GM19351 (cell line): ENCODE data around the gene VWA2.

Source experiments
- ATAC-seq: cut with Tn5 transposase; IDR thresholded peaks from one replicate; pipeline ENCODE4 v1.9.1; 2021; ENCODE audit warnings: mild to moderate bottlenecking, moderate library complexity; ENCODE audit not compliant: unreplicated experiment

Gene VWA2

DNA sequence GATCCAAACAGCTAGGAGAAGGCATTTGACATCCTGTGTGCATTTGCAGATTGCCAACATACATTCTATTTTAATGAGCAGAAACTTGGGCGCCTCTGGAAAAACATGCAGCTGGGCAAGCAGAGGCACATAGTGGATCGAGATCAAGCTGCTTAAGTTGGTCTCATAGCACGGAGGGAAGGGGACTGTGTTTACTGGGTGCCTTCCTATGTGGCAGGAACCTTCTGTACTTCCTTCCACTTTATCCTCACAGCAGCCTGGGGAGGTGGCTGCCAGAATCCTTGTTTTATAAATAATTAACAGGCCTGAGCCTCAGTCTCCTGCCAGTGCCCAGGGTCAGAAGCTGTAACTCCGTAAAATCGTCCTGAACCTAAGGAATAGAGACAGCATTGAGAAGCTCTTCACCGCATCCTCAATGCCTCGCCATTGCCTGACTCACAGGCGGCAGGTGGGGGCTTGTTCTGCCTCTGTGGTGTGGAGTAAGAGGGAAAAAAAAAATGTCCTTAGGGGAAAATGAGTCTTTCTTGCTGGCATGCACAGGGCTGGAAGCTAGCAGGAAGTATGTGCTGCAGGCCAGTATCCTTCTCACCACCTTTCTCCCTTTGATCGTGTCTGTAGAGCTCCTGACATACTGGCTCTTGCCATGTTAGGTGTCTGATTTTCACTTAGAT lies 6.2 kb downstream of the VWA2 start:
- ATAC-seq = no peak

DNA sequence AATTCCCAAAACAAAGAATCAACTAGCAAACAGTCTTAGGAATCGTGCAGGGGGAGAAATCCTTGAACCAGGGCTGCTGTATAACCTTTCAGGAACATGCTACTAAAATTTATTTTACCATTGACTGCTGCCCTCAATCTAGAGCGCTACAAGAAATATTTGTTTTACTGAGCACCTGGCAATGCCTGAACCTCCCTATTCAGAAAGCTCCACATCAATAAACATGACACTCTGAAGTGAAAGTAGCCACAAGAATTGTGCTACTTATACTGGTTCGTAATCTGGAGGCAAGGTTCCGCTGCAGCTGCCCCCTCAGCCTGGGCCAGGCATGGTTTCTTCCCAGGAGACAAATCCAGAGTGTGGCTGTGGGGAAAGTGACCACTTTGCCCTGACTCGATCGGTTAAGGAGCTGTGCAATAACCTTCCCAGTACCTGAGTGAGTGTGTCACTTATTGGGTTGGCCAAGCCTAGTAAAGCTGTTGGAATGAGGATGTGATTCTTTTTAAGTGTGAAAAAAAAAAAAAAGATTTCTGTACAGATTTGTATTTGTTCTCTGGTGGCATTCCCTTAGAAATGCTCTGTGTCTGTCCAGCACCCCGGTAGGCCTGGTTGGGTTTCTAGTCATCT lies 7.7 kb downstream of the VWA2 start:
- no peak for ATAC-seq

DNA sequence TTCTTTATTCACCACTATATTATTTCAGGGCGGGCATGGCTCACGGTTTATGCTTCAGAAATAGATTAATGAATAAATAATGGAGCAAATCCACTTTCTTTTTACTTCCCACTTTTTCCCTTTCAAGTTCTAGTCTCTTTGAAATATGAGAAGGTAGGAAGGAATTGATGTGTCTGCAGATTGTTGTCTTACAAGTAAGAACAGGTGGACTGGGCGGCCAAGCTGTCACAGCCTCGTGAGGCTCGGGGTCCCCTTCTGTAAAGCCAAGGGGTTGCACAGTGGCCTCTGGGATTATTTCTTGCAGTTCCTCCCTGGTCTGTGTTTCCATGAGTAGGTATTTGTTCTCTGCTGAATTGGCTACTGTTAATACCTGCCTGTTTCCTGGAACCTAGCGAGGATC lies 11.2 kb downstream of the VWA2 start:
- no peak for ATAC-seq

DNA sequence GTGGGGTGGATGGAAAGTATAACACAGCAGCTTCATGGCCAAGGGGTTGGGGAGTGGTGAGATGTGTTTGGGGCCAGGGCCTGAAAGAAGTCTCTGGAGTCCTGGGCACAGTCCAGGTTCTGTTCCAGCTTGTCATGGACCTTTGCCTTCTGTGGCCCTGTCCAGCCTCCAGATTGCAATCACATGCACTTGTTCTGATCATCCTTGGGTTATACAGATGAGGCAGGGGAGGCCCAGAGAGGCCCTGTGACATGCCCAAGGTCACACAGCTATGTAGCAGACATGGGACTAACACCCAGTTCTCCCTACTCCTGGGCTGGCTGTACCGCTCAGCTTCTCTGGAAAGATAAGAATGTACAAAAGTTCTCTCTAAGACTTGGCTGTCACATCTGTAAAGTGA lies 11.7 kb downstream of the VWA2 start:
- ATAC-seq = no peak

DNA sequence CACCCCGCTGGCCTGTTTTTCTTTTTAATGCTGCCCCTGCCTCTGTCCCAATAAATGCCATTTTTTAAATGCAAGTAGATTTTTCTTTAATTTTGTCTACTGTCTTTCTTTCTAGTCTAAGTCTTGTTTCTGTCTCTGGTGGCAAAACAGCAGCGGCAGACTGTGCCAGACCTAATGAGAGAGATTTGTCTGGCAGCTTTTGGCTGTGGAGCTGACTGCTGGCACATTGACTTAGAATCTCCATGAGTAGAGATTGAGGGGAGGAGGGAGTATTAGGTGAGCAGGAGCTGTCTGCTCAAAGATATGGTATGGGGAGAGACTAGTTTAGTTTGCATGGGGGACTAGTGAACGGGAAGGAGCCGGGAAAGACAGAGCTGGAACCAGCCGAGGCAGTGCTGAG lies 13.0 kb downstream of the VWA2 start:
- ATAC-seq = no peak

DNA sequence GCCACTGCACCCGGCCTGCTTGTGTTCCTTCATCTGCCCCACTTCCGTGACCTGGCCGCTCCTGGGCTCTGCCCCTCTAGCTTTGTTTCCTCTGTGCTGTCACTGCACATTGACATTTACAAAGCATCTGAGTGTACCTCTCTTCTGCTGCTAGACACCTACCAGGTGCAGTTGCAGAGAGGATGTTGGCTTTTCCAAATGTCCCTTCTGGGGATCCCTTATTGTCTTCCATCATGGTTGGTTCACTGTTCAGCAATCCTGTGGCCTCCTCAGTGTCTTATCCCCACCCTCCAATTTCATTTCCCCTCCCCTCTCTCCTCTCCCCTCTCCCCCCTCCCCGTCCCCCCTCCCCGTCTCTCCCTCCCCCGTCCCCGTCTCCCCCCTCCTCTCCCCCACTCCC lies 13.8 kb downstream of the VWA2 start:
- no peak for ATAC-seq

DNA sequence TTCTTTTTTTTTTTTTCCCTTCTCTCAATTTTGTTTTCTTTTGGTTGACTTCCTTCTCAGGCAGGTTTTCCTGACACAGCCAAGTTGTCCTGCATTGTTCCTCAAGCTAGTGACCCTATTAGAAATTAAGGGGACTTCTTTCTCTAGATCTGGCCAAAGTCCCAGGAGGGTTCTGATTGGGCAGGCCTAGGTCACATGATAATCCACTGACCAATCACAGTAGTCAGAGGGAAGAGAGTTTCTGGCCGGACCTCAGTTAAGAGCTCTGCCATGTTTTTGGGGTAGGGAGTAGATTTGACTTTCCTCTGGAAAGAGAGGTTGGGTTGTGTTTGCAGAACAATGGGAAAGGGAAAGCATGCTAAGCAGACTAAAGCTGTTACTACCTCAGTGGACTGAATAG lies 16.2 kb downstream of the VWA2 start:
- ATAC-seq = no peak

DNA sequence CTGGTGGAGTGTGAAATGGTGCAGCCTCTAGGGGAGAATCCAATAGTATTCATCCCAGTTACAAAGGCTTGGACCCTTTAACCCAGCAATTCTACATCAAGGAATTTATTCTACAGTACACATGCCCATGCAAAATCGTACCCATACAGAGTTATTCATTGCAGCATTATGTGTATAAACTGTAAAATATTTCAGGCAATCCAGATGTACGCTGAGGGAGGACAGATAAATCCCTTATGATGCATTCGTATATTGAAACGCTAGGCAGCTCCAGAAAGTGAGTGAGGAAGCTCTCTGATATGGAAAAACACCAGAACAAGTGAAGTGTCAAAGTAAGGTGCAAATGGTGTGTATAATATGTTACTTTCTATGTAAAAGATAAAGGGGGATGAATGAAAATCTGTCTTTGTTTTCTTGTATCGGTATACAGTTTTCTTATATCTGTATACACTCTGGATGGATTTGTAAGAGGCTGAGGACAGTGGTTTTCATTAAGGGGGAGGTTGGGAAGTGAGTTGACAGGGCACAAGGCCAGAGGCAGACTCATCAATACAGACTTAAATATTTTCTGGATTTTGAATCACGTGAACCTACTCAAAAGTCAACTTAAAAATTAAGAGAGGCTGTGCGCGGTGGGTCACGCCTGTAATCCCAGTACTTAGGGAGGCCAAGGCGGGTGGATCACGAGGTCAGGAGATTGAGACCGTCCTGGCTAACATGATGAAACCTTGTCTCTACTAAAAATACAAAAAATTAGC lies 17.1 kb downstream of the VWA2 start:
- ATAC-seq = no peak

DNA sequence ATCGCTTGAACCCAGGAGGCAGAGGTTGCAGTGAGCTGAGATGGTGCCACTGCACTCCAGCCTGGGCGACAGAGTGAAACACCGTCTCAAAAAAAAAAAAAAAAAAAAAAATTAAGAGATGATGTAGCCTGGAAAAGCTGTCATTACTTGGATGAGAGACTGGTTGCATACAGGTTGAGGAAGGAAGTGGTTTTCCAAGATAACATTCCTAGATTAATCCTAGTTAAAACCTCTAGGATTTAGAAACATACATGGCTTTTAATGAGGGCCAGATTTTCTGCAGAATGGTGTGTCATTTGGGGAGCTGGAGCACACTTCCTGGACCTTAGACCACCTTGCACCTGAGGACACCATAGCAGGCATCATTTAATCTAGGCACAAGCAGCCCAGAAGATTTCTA lies 17.8 kb downstream of the VWA2 start:
- ATAC-seq = no peak

DNA sequence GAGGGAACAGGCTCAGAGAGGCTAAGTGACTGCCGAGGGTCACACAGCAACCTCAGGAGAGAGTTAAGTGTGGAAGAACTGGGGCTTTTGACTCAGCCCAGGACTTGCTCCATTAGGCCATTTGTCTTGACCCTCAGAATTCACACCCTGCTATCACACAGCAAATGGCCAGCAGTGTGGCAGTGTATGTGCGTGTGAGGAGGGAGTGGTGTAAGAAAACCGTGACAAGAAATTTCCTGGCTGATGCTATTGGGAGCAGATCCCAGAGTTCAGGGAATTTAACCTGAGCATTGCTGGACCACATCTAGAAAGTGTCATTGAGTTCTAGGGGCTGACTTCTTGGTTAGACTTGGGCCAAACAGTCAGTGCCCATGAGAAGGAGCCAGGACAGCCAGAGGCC lies 18.4 kb downstream of the VWA2 start:
- ATAC-seq = no peak

DNA sequence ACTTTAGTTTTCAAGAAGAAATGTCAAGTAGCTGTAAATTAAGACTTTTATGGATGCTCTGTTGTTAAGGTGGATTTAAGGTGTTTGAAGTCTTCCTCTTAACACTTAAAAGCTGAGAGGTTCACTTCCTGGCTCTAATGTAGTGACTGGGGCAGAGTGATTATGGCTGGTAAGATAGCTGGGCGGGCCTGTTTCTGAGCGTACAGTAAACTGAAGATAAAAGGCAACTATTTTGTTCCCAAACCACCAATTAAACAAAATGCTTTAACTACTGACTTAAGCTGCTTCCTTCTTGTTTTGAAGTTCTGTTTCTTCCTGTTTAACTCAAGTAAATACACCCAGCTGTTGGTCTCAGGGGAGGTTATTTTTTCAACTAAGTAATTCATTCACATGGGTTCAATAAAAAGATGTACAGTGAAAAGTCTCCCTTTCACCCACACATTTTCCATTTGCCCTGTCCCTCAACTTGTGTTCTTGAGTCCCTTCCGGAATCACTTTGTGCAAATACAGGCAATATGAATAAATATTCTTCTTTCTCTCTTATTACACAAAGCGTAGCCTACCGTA lies 19.3 kb downstream of the VWA2 start:
- ATAC-seq = no peak

DNA sequence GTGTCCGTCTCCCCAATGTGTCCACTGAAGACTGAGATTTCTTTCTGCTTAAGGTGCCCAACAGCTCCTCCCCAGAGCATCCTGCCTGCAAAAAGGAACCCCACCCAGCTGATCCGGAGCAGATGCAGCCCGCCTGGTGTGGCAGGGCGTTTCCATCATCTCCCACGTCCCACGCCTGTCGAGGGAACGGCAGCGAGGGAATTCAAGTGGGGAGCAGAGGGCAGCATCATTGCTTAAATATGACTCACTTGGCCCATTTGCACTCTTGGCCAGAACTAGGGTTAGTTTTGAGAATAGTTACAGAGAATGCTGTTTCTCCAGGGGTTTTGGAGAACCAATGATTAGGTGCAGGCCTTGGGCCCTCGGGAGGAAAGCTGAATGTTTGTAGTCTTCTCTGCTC lies 20.8 kb downstream of the VWA2 start:
- no peak for ATAC-seq

DNA sequence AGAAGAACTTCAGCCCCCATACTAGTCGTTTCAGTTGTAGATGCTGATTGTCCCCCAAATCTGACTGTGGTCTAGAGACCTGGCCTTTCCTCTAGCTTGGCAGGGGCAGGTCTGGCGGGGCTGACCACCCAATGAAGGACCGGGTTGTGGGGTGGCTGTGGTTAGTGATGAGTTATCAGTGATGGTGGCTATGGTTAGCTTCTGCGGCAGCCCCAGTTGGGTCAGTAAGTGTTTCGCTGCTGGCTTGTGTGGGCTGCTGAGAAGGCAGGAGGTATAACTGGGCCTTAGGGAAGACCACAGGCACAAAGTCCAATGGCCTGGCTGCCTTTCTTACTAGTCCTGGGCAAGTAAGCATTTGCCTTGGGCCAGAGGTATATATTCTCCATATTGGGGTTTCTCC lies 21.3 kb downstream of the VWA2 start:
- ATAC-seq = no peak

DNA sequence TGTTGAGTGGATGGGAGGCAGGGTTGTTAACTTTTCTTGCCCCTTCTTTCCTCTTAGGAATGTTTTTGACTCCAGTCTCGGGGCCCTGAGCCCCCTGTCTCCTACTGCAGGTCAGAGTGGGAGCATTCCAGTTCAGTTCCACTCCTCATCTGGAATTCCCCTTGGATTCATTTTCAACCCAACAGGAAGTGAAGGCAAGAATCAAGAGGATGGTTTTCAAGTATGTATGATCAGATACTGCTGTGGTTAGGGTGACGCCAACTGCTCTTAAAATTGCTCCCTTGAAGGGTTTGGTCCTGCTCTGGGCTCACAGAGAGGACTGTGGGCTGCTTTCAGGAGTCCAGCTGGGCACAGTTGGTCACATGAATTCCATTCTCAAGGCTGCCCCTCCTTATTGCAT lies 22.0 kb downstream of the VWA2 start:
- ATAC-seq = peak; percentile 72

DNA sequence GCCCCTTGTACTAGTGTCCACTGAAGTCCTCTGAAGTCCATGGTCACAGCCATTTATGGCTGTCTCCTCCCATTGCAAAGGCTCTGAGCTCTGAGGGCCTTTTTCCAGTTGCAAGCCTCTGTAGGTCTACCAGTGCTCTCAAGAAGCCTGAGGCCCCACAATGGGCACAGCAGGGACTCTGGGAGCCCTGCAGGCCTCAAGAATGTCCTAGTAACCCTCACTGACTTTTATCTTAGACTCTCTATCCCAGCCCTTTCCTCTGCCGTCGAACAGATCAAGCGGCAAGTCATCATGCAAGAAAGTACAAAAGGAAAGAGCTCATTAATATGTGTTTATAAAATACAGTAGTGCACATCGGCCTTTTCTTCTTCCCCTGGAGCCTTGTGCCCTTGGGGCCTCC lies 23.4 kb downstream of the VWA2 start:
- no peak for ATAC-seq

DNA sequence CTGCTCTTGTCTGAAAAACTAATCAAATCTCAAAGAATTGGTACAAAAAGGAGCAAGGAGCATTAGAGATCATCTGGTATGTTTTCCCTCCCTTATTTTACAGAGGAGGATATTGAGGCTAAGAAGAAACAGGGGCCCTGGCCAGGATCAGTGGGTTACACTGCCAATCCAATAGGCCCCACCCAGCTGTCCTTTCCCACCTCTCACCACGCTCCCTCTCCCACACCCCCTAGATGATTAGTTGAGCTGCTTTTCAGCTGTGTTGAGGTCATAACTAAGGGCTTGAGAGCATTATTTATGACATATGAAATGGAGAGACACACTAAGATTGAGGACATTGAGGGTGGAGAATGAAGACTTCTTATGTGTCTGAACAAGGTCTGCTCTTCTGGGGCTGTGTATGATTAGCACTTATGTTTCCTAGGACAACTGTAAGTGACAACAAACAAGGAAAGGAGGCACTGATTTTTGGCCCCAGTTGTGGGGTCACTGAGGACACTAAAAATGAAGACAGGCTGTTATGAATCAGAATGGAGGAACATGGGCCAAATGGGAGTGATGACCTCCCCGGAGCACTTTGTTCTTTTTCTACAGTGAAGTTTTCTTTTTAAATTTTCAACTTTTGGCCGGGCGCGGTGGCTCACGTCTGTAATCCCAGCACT lies 26.5 kb downstream of the VWA2 start:
- ATAC-seq = no peak

DNA sequence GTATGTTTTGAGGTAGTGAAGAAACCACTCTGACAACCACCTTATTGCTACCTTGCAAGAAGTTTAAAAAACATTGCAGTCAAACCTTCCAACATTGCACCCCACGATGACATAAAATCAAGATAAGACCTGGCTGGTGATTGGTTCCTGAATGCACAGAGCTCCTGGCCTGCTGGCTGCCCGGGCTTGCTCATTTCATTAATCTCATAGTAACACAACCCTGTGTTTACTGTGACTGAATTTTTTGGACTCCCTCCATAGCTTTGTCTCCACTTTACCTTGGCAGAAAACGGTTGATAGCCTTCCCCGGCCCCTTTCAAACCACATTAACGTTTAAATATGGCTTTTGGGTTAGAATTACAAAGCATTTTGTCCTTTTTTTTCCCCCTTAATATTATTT lies 27.5 kb downstream of the VWA2 start:
- no peak for ATAC-seq

DNA sequence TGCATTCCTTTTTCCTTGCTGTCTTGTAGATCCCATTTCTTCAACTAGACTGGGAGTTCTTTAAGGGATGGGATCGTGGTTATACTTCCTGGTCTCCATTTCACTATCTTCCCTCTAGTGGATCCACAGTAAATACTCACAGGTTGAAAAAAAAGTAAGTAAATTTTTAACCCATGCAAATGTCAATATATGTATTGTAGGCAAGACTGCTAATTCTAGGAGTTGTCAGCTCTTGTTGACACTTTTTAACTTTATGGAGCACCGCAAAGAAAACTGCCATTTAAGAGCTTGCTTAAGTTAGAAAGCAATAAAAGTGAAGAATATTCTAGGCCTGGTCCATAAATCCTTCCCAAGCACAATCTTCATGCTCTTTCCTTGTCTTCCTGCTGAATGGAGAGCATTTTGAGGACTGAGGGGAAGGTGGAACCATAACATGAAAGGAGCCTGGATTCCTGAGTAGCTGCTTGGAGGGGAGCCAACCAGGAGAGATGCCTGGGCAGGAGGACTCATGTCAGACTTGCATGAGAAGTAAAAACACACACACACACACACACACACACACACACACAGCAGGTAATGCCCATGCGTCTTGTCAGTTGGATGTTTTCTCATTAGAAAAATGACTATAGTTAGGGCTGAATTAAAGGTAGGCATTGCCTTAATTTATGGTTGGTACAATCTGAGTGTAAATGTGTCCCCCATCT lies 32.2 kb downstream of the VWA2 start:
- no peak for ATAC-seq

DNA sequence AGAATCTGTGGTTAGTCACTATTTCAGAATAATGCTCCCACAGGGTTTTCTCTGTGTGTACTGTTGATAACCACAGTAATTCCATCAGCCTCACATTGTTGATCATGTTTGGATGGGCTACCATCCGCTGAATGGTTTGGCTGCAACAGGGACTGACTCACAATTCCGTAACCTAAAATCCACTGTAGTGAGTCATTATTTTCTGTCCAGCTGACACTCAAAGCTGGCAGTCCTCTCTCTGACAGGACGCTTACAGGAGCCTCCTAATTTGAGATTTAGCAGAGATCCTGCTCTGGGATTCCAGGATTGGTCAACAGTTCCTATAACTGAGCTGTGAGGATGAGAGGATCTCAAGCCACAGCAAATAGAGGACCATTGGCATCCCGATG lies 32.7 kb downstream of the VWA2 start:
- no peak for ATAC-seq

DNA sequence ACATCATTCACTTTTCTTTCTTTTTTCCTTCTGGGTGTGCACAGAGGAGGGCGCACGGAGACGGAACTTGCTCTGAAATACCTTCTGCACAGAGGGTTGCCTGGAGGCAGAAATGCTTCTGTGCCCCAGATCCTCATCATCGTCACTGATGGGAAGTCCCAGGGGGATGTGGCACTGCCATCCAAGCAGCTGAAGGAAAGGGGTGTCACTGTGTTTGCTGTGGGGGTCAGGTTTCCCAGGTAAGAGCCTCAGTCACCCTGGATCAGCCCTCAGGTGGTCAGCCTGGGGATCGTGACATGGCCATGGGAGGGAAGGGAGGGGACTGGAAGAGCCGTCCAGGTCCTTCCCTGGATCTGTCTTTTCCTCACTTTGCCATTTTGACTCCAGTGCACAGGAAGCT lies 33.6 kb downstream of the VWA2 start:
- no peak for ATAC-seq

DNA sequence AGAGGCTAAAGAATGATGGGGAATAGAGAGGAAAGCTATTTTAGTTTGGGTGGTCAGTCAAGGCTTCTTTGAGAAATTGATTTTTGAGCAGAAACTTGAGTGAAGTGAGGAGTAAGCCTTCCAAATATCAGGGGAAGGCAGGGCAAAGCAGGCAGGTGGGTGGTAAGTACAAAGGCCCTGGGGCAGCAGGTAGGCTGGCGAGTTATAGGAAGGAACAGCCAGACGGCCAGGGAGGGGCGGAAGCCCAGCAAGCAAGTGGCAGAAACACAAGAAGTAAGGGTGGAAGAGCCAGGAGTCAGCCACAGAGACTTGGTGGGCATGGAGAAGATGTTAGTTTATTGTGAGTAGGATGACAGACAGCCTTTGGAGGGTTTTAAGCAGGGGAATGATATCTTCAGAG lies 34.9 kb downstream of the VWA2 start:
- ATAC-seq = no peak
